Glomerular visceral epithelial cell (primary cell): ENCODE measurements around the gene SDSL.

ENCODE experiments used
- DNase-seq: peaks from one replicate; pipeline ENCODE4 v3.0.0-alpha.2; 2016; ENCODE audit errors: extremely low spot score

The SDSL gene

GRCh38 chr12:113420996-113421595 is 1.1 kb upstream of the SDSL start:
- no peak for DNase-seq

GRCh38 chr12:113422886-113423669 is 898 bp downstream of the SDSL start:
- no peak for DNase-seq

- DNase-seq = no peak
Measured at GRCh38 chr12:113424456-113424855, 2.3 kb downstream of the SDSL start.

- DNase-seq = peak; percentile 58
Measured at GRCh38 chr12:113424915-113425823, 3.0 kb downstream of the SDSL start.

- DNase-seq = no peak
Measured at GRCh38 chr12:113425960-113426453, 3.8 kb downstream of the SDSL start.

- no peak for DNase-seq
Measured at GRCh38 chr12:113427882-113428281, 5.7 kb downstream of the SDSL start.

- DNase-seq = no peak
Measured at GRCh38 chr12:113428482-113428881, 6.3 kb downstream of the SDSL start.

- DNase-seq = no peak
Measured at GRCh38 chr12:113432986-113433385, 10.8 kb downstream of the SDSL start.

- no peak for DNase-seq
Measured at GRCh38 chr12:113435367-113435766, 13.2 kb downstream of the SDSL start.

GRCh38 chr12:113436586-113436985 is 14.4 kb downstream of the SDSL start:
- DNase-seq = no peak

- no peak for DNase-seq
Measured at GRCh38 chr12:113436993-113437728, 15.0 kb downstream of the SDSL start.

- no peak for DNase-seq
Measured at GRCh38 chr12:113437729-113438100, 15.5 kb downstream of the SDSL start.

- no peak for DNase-seq
Measured at GRCh38 chr12:113438523-113439300, 16.5 kb downstream of the SDSL start.

GRCh38 chr12:113439301-113439597 is 17.1 kb downstream of the SDSL start:
- no peak for DNase-seq

GRCh38 chr12:113439606-113440030 is 17.4 kb downstream of the SDSL start:
- DNase-seq = no peak

GRCh38 chr12:113440336-113440735 is 18.2 kb downstream of the SDSL start:
- no peak for DNase-seq

GRCh38 chr12:113440947-113441782 is 19.0 kb downstream of the SDSL start:
- DNase-seq = no peak

- no peak for DNase-seq
Measured at GRCh38 chr12:113443030-113443539, 20.9 kb downstream of the SDSL start.

- no peak for DNase-seq
Measured at GRCh38 chr12:113445544-113446171, 23.5 kb downstream of the SDSL start.
